Measurements from ENCODE around the gene PPRC1.
A peak's percentile ranks its signal among the peaks of the same experiment; 100 is the strongest.

PPRC1 gene, protein sequence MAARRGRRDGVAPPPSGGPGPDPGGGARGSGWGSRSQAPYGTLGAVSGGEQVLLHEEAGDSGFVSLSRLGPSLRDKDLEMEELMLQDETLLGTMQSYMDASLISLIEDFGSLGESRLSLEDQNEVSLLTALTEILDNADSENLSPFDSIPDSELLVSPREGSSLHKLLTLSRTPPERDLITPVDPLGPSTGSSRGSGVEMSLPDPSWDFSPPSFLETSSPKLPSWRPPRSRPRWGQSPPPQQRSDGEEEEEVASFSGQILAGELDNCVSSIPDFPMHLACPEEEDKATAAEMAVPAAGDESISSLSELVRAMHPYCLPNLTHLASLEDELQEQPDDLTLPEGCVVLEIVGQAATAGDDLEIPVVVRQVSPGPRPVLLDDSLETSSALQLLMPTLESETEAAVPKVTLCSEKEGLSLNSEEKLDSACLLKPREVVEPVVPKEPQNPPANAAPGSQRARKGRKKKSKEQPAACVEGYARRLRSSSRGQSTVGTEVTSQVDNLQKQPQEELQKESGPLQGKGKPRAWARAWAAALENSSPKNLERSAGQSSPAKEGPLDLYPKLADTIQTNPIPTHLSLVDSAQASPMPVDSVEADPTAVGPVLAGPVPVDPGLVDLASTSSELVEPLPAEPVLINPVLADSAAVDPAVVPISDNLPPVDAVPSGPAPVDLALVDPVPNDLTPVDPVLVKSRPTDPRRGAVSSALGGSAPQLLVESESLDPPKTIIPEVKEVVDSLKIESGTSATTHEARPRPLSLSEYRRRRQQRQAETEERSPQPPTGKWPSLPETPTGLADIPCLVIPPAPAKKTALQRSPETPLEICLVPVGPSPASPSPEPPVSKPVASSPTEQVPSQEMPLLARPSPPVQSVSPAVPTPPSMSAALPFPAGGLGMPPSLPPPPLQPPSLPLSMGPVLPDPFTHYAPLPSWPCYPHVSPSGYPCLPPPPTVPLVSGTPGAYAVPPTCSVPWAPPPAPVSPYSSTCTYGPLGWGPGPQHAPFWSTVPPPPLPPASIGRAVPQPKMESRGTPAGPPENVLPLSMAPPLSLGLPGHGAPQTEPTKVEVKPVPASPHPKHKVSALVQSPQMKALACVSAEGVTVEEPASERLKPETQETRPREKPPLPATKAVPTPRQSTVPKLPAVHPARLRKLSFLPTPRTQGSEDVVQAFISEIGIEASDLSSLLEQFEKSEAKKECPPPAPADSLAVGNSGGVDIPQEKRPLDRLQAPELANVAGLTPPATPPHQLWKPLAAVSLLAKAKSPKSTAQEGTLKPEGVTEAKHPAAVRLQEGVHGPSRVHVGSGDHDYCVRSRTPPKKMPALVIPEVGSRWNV (N-terminal part only)

GRCh38 chr10:102132563-102133372 lies at the start of gene PPRC1:
TSS of gene PPRC1 (plus strand) at chr10:102133040. CDS start at chr10:102133069, 29 bp downstream.
- peak; percentile 92 to 96 for DNase-seq (ENCODE audit: low read depth in 2 of 2)

GRCh38 chr10:102083541-102083940 lies 49.3 kb upstream of the PPRC1 start:
- no peak for DNase-seq (ENCODE audit: low read depth in 2 of 2)

DNA sequence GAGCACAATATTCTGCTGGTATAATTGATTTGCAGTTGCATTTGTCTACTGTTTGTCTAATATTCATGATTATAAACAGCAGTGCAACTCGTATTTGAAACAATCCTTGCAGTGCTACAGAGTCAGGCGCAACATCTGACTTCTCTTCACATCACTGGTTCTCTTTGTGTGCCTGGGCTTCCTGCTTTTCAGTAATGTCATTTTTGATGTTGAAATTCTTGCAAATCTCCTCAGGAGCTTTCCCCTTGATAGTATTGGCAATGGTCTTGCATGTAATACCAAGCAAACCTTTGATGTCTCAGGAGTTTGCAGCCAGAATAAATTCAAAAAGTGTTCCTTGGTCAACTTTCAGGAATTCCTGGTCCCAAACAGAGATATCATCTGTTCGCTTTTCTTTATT lies 47.5 kb upstream of the PPRC1 start:
- DNase-seq (ENCODE audit: low read depth in 2 of 2): no peak

GRCh38 chr10:102086196-102086595 lies 46.6 kb upstream of the PPRC1 start:
- DNase-seq (ENCODE audit: low read depth in 2 of 2): no peak

DNA sequence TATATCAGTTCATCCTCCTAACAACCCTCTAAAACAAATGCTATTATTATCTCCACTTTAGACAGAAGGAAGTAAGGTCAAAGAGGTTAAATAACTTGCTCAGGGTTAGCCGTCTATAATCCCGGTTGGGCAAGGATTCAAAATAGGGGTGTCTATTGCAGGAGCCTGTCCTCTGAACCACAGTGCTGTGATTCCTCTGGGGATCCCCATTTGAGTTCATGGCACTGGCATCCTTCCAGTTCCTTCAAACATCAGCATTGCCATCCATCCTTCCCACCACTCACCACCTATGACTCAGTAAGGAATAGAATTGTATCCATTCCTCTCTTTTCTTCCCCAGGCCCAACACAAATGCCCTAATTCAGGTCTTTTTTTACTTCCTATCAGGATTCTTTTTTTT lies 42.1 kb upstream of the PPRC1 start:
- DNase-seq (ENCODE audit: low read depth in 2 of 2): no peak

DNA sequence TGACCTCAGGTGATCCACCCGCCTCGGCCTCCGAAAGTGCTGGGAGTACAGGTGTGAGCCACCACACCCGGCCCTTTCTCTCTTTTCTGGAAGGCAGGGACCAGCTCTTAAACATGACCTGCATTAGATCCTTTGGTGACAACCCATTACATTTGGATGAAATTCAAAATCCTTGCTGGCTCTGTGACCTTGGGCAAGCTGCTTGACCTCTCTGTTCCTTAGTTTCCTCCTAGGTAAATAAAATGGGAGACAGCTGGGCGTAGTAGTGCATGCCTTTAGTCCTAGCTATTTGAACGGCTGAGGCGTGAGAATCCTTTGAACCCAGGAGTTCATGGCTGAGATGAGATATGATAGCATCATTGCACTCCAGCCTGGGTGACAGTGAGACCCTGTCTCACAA lies 36.4 kb upstream of the PPRC1 start:
- DNase-seq (ENCODE audit: low read depth in 2 of 2): no peak

DNA sequence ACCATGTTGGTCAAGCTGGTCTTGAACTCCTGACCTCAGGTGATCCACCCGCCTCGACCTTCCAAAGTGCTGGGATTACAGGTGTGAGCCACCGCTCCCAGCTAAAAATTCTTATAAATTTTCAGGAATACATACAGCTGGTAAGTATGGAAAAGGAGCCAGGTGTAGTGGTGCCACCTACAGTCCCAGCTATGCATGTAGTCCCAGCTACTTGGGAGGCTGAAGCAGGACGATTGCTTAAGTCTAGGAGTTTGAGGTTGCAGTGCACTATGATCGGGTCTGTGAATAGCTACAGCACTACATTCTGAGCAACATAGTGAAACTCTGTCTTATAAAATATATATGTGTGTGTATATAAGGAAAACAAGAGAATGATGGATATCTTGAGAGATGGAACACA lies 31.7 kb upstream of the PPRC1 start:
- no peak for DNase-seq (ENCODE audit: low read depth in 2 of 2)

DNA sequence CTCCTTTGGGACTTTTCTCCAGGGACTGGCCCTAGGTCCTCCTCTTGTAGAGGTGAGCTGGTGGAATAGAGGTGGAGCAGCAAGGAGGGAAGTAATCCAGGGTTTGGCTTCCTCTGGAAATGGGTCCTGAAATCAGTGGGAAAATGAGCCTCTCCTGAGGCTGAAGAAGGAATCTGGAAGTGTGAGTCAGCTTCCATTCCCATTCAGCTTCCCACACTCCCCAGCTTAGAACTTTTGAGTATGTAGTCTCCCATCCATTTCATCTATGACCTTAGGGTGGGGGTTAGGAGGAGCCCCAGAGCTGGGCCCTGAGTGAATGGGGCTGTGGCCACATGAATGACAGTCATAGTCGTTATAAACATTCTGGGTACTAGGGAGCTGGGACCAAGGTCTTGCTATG lies 30.4 kb upstream of the PPRC1 start:
- DNase-seq (ENCODE audit: low read depth in 2 of 2): no peak

- DNase-seq (ENCODE audit: low read depth in 2 of 2): no peak
Observed at GRCh38 chr10:102106998-102107397, 25.8 kb upstream of the PPRC1 start.

DNA sequence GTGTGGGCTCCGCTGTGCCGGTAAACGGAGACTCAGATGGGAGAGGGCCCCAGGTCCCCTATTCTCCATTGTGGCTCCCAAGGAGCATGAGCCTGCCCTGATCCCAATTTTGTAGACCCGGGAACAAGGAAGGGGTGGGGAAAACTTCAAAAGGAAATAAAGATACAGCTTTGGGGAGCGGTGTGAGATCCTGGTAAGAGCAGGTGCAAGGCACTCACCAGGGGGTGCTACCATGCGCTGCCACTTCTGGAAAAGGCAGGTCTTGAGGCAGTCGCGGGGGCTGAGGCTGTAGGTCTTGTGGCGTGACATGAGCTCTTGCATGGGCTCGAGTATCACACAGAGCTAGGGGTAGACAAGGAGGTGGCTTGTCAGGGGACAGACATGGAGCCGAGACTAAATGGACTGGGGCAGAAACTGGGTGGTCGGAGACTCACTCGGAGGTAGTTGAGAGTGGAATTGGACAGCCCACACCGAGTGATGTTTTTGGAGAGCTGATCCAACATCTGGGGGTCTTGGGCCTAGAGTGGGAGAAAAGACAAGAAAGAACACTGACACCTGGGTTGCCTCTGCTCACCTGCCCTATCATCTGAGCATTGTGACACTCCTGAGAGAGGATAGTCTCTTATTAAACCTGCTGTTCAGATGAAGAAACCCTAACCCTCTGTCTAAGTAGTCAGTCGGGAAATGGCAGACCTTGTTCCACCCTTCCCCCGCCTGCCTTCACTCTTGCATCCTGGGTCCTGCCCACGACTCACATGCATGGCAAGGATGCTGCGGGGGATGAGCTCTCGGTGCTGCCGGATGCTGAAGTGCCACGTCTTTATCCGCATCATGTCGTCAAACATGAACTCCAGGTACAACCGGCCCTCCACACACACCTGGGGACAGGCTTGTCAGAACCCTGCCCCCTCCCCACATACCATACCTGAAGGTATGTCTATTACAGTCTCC lies 23.4 kb upstream of the PPRC1 start:
- DNase-seq (ENCODE audit: low read depth in 2 of 2): no peak

DNA sequence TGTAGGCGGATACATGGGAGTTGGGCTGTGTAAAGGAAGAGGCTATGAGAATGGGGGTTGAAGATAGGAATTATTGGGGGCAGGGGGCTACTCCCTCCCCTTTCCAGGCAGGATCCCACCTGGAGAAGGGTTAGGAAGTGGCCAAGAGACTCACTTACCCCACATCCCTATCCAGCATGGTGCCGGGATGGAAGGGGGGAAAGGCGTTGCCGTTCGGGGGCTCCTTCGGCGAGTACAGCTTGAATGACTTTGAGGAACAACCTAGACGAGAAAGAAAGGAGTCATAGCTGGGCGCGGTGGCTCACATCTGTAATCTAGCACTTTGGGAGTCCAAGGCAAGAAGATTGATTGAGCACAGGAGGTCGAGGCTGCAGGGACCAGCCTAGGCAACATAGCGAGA lies 21.6 kb upstream of the PPRC1 start:
- DNase-seq (ENCODE audit: low read depth in 2 of 2): no peak

DNA sequence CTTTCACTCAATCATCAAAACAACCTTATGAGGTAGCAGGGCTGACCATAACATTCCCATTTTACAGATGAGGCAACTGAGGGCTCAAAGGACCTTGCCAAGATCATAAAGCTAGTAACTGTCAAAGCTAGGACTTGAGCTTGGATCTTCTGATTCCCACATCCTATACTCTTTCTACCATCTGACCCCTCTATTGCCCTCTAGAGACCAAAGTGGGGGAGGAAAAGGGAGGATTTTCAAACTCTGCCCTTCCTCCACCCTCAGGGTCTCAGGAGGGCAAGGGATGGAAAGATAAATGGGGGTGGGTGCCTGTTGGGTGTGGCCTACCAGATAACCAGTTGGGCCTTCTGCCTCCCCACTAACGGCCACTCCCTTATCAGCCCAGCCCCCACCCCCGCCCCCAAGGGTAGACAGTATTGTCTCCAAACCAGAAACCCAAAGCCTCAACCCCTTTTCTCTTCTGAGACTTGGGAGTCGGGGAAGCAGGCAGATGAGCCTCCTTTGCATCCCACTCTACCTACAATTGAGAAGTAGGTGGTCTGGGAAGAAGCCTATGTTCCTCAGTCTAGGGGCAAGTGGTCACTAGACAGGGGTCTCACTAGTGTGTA lies 20.5 kb upstream of the PPRC1 start:
- DNase-seq (ENCODE audit: low read depth in 2 of 2): no peak

DNA sequence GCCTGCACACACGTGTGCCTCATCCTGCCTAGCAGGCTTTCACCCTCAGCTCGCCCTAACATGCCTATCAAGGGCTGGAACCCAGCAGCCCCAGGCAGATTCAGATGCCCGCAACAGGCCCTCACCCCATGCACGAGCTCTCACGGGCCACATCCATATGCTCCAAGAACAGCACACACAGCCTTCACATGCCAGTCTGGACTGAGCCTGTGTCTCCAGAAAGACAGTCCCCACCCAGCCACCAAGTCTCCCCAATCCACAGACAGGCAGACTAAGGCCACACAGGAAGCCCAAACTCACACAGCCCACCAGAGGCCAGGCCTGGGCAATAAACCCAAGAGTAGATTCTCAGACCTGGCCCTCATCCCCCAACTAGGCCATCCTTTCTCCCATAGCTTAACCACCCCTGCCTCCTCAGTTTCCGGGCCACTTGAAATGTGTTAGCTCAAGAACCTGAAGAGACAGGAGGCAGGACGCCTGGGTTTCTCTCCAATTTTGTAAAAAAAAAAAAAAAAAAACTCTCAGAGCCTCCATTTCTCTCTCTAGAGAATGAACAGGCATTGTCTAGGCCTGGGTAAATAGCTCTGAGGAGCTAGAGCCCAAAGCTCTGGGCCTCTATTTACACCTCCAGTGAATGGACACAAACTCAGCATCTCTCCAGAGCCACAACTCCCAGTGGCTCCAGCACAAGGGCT lies 19.4 kb upstream of the PPRC1 start:
- no peak for DNase-seq (ENCODE audit: low read depth in 2 of 2)

DNA sequence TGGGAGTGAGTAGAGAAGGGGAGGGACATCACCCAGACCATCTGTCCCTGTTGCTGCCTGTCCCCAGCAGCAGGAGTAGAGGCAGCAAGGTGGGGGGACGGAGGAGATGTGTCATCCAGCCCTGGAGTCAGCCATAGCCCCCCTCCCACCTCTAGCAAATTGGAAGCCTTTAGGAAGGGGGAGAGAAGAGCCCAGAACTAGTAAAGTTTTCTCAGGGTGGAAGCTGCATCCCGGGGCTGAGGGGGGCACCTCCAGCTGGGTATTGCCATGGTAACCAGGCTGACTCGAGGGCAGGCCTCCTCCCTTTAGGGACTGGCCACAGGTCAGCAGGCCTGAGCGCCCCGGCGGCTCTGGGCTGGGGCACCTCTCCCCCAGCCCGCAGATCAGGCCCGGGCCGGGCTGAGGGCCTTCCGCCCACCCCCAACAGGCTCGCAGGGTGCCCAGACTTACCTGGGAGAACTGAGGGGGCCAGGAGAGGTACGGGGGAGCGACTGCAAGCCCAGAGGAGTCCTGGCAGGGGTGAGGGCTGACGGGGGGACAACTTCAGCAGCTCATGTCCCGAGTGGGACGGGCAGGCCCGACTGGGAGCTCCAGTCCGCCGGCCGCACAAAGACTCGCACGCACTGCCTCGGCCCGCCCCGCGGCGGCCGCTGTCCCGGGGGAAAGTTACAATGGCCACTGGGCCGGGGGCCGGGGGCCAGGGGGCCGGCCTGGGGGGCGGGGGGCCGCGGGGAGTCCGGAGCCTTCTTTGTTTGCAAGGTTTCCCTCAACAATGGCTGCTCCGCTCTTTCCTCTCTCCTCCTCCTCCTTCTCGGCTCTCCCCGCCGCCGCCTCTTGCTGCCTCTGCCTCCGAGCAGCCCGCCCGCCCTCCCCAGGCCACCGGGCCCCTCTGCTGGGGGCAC lies 18.6 kb upstream of the PPRC1 start:
- no peak for DNase-seq (ENCODE audit: low read depth in 2 of 2)

DNA sequence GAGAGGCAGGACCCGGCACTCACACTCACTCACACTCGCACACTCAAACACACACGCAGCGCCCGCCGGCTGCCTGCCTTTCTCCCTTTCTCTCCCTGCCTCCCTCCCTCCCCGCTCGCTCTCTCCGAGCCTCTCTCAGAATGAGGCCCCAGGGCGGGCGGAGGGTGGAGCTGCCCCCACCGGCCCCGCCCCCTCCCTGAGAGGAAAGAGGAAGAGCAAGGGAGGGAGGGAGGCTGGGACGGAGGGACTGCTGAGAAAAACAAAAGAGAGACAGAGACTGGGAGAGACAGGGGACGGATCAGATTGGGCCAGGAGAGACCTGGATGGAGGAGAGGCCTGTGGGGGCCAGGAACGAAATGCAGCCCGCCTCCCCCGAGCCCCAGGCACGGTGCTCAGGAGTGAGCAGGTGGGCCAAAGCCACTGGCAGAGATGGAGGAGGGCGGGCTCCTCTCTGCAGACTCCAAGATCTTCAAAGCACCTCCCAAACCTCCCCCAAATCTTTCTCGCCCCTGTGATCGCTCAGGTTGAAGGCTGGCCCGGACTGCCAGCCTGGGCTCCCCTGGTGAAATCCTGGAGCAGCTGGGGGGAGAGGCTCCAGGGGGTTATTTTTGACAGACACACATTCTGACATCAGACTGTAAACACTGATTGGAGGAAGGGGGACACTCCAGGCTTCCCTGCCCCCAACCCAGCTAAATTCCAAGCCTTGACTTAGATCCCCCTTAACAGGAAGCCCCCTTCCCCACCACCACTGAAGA lies 17.8 kb upstream of the PPRC1 start:
- peak; percentile 83 to 88 for DNase-seq (ENCODE audit: low read depth in 2 of 2)

DNA sequence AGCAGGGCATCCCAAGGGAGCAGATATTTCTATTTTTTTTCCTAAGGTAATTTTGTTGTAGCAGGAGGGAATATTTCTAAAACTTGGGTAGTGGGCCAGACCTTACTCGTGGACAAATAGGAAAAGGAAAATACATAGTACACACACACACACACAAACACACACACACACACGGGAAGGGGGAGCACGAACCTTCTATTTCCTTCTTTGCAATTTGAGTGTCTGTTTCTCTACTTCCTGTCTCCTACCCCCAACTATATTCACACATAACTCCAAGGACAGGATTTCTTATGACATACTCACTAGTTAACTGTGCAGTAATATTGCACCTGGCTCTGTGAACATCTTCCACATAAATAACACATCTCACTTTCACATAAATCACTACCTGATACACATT lies 17.1 kb upstream of the PPRC1 start:
- DNase-seq (ENCODE audit: low read depth in 2 of 2): no peak

- no peak for DNase-seq (ENCODE audit: low read depth in 2 of 2)
Observed at GRCh38 chr10:102116656-102117055, 16.2 kb upstream of the PPRC1 start.
